ENCODE results near the gene IRF4. TPM values are rescaled to one million over a fixed set of nuclear protein-coding genes. Genes with fewer than 3 reads are reported as not detected.
"Not testable (repeated sequence)": the region's sequence is repeated elsewhere in the genome, so short reads cannot be mapped to it uniquely, and the experiment has no call there.

IRF4 gene
- total and polyA plus RNA-seq, 4 donors: 0.85 to 5.0 (median 2.9) TPM

DNA sequence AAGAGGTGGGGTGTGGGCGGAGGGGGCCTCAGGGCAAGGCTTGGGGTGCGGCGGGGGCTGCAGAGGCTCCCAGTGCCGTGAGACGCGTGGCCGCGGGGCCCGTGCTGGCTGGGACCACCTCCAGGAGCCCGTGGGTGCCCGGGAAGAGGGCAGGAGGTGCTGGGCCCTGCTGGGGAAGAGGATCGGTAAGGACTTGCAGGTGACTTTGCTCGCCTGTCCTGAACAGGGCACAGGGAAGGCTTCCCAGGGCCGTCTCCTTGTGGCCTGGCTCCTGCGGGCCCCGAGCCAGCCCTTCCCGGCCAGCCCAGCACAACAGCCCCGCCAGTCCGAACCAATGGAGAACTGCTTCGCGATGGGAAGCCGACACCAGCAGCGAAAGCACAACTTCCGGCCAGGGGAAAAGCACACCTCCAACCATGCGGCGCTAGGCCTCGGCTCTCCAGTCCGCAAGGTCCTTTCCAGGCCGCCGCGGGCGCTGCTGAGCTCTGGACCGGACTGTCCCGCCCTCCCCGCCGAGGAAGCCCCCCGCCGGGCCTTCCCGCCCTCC lies 32.3 kb downstream of the IRF4 start:
- Histone ChIP-seq H3K36me3 (ENCODE audit: control insufficient read depth in 4 of 4, insufficient read depth in 4 of 4, low read length in 4 of 4) (no peaks in the 10 kb centered on the region), H3K27me3 (ENCODE audit: control insufficient read depth in 3 of 3, insufficient read depth in 3 of 3, low read length in 2 of 3) (no peaks in the 10 kb centered on the region), H3K27ac (ENCODE audit: low read depth in 1 of 2, low read length in 1 of 2) (no peak overlapping the region), H3K4me3 (no peak overlapping the region), H3K9me3 (ENCODE audit: control insufficient read depth in 4 of 4, insufficient read depth in 3 of 4, low read length in 3 of 4) (peaks cover 0 to 6% (median 3%) of the 10 kb centered on the region in 4 donors), H3K9ac (ENCODE audit: insufficient read depth in 1 of 2, low read length in 2 of 2) (no peak overlapping the region), H3K4me1 (ENCODE audit: control insufficient read depth in 5 of 5, insufficient read depth in 5 of 5, low read length in 5 of 5) (peaks cover 0 to 7% (median 0%) of the 10 kb centered on the region in 5 donors)
- WGBS, 2 donors: 95 to 98% methylated on average over 32 to 39 of the region's 39 CpGs
- ATAC-seq (ENCODE audit: insufficient read depth, low FRiP score) (no peak), DNase-seq (no peak)
- TF ChIP-seq, protein P1, sequence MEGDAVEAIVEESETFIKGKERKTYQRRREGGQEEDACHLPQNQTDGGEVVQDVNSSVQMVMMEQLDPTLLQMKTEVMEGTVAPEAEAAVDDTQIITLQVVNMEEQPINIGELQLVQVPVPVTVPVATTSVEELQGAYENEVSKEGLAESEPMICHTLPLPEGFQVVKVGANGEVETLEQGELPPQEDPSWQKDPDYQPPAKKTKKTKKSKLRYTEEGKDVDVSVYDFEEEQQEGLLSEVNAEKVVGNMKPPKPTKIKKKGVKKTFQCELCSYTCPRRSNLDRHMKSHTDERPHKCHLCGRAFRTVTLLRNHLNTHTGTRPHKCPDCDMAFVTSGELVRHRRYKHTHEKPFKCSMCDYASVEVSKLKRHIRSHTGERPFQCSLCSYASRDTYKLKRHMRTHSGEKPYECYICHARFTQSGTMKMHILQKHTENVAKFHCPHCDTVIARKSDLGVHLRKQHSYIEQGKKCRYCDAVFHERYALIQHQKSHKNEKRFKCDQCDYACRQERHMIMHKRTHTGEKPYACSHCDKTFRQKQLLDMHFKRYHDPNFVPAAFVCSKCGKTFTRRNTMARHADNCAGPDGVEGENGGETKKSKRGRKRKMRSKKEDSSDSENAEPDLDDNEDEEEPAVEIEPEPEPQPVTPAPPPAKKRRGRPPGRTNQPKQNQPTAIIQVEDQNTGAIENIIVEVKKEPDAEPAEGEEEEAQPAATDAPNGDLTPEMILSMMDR (IDR thresholded peaks at IDR 0.05; ENCODE audit: control extremely low read depth, extremely low read depth): no peak

DNA sequence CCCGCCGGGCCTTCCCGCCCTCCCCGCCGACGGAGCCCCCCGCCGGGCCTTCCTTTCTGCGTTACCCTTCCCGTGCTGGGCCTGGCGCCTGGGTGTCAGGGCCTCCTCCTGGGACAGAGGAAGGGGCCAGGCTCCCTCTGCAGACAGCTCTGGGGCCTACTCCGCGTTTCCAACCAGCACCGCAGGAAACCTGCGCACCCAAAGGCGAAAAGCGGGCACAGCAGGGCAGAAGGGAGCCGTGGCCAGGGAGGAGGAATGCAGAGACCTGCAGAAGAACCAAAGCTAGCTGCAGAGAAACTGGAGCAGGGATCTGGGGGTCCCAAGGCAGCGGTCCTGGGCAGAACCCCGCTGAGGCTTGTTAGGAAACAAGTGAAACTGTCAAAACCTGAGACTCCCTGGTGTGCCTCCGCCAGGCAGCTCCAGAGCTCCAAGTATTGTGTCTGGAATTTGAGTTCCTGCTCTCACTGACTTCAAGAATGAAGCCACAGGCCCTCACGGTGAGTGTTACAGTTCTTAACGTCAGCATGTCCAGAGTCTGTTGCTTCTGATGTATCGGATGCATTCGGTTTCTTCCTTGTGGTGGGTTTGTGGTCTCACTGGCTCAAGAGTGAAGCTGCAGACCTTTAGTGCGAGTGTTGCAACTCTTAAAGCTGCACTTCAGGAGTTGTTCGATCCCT lies 33.3 kb downstream of the IRF4 start:
- ATAC-seq (ENCODE audit: insufficient read depth, low FRiP score) (no peak), DNase-seq (no peak)
- Histone ChIP-seq H3K4me1 (ENCODE audit: control insufficient read depth in 5 of 5, insufficient read depth in 5 of 5, low read length in 5 of 5) (peaks cover 0 to 7% (median 0%) of the 10 kb centered on the region in 5 donors), H3K27me3 (ENCODE audit: control insufficient read depth in 3 of 3, insufficient read depth in 3 of 3, low read length in 2 of 3) (no peaks in the 10 kb centered on the region), H3K9me3 (ENCODE audit: control insufficient read depth in 4 of 4, insufficient read depth in 3 of 4, low read length in 3 of 4) (peaks cover 0 to 6% (median 3%) of the 10 kb centered on the region in 4 donors), H3K4me3 (no peak overlapping the region), H3K36me3 (ENCODE audit: control insufficient read depth in 4 of 4, insufficient read depth in 4 of 4, low read length in 4 of 4) (no peaks in the 10 kb centered on the region), H3K9ac (ENCODE audit: insufficient read depth in 1 of 2, low read length in 2 of 2) (no peak overlapping the region), H3K27ac (ENCODE audit: low read depth in 1 of 2, low read length in 1 of 2) (no peak overlapping the region)
- WGBS, 2 donors: 86 to 93% methylated on average over 26 to 27 of the region's 27 CpGs
- TF ChIP-seq, protein P1 (IDR thresholded peaks at IDR 0.05; ENCODE audit: control extremely low read depth, extremely low read depth): no peak

DNA sequence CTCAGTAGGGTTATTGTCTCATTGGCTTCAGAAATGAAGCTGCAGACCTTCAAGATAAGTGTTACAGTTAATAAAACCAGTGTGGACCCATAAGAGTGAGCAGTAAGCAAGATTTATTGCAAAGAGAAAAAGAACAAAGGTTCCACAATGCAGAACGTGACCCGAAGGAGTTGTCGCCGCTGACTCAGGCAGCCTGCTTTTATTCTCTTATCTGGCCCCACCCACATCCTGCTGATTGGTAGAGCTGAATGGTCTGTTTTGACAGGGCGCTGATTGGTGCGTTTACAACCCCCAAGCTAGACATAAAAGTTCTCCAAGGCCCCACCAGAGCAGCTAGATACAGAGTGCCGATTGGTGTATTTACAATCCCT lies 33.9 kb downstream of the IRF4 start:
- not testable (repeated sequence) for DNase-seq; H3K36me3 ChIP-seq (ENCODE audit: control insufficient read depth in 4 of 4, insufficient read depth in 4 of 4, low read length in 4 of 4); H3K9me3 ChIP-seq (ENCODE audit: control insufficient read depth in 4 of 4, insufficient read depth in 3 of 4, low read length in 3 of 4); ATAC-seq (ENCODE audit: insufficient read depth, low FRiP score); H3K9ac ChIP-seq (ENCODE audit: insufficient read depth in 1 of 2, low read length in 2 of 2); H3K27me3 ChIP-seq (ENCODE audit: control insufficient read depth in 3 of 3, insufficient read depth in 3 of 3, low read length in 2 of 3); H3K4me1 ChIP-seq (ENCODE audit: control insufficient read depth in 5 of 5, insufficient read depth in 5 of 5, low read length in 5 of 5); H3K4me3 ChIP-seq; H3K27ac ChIP-seq (ENCODE audit: low read depth in 1 of 2, low read length in 1 of 2)
- 77 to 87% methylated on average over 7 of the region's 7 CpGs for WGBS, 2 donors

DNA sequence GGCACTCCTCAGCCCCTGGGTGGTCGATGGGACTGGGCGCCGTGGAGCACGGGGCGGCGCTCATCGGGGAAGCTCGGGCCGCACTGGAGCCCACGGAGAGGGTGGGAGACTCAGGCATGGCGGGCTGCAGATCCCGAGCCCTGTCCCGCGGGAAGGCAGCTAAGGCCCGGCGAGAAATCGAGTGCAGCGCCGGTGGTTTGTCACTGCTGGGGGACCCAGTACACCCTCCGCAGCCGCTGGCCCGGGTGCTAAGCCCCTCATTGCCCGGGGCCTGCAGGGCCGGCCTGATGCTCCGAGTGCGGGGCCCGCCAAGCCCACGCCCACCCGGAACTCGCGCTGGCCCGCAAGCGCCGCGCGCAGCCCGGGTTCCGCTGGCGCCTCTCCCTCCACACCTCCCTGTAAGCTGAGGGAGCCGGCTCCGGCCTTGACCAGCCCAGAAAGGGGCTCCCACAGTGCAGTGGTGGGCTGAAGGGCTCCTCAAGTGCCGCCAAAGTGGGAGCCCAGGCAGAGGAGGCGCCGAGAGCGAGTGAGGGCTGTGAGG lies 34.7 kb downstream of the IRF4 start:
- DNase-seq; H3K27me3 ChIP-seq (ENCODE audit: control insufficient read depth in 3 of 3, insufficient read depth in 3 of 3, low read length in 2 of 3); H3K4me3 ChIP-seq; H3K4me1 ChIP-seq (ENCODE audit: control insufficient read depth in 5 of 5, insufficient read depth in 5 of 5, low read length in 5 of 5); H3K9me3 ChIP-seq (ENCODE audit: control insufficient read depth in 4 of 4, insufficient read depth in 3 of 4, low read length in 3 of 4); H3K36me3 ChIP-seq (ENCODE audit: control insufficient read depth in 4 of 4, insufficient read depth in 4 of 4, low read length in 4 of 4); H3K27ac ChIP-seq (ENCODE audit: low read depth in 1 of 2, low read length in 1 of 2); ATAC-seq (ENCODE audit: insufficient read depth, low FRiP score); H3K9ac ChIP-seq (ENCODE audit: insufficient read depth in 1 of 2, low read length in 2 of 2): not testable (repeated sequence)
- 94 to 97% methylated on average over 38 to 45 of the region's 45 CpGs for WGBS, 2 donors

Measured in lung (tissue), 12 donors.